Trophoblast cell (in vitro differentiated cells and primary cell): Measurements from ENCODE around the gene TARBP2.

Experiments
- DNase-seq, 2 donors: peaks; one replicate each; pipeline ENCODE4 v3.0.0-alpha.2; 2016
- H2AFZ ChIP-seq: 2 replicates; pipeline ENCODE4 v1.6.1; 2013; ENCODE audit warnings: low read length, moderate library complexity, mild to moderate bottlenecking; ENCODE audit not compliant: insufficient read depth, poor library complexity
- H2AK5ac ChIP-seq: 2 replicates; pipeline ENCODE4 v1.6.1; 2013; ENCODE audit warnings: mild to moderate bottlenecking, low read length
- H2BK120ac ChIP-seq: 2 replicates; pipeline ENCODE4 v1.6.1; 2013; ENCODE audit warnings: low read length, mild to moderate bottlenecking, moderate library complexity; ENCODE audit not compliant: insufficient read depth, poor library complexity
- H2BK12ac ChIP-seq: 2 replicates; pipeline ENCODE4 v1.6.1; 2013; ENCODE audit warnings: mild to moderate bottlenecking, low read length, moderate library complexity
- H2BK5ac ChIP-seq: 2 replicates; pipeline ENCODE4 v1.6.1; 2013; ENCODE audit warnings: low read length, low read depth, moderate library complexity, mild to moderate bottlenecking; ENCODE audit not compliant: poor library complexity
- H3K14ac ChIP-seq: 2 replicates; pipeline ENCODE4 v1.6.1; 2013; ENCODE audit warnings: mild to moderate bottlenecking, low read length
- H3K18ac ChIP-seq: 2 replicates; pipeline ENCODE4 v1.6.1; 2013; ENCODE audit warnings: mild to moderate bottlenecking, low read length
- H3K23ac ChIP-seq: 2 replicates; pipeline ENCODE4 v1.6.1; 2013; ENCODE audit warnings: low read length
- H3K27ac ChIP-seq: 2 replicates; pipeline ENCODE4 v1.5.1; 2013; ENCODE audit warnings: low read depth, mild to moderate bottlenecking, inconsistent platforms, low read length, moderate library complexity
- H3K27me3 ChIP-seq: 2 replicates; pipeline ENCODE4 v1.6.1; 2013; ENCODE audit warnings: inconsistent platforms, mild to moderate bottlenecking, low read length, moderate library complexity; ENCODE audit not compliant: insufficient read depth
- H3K36me3 ChIP-seq, 2 experiments: 1 replicate in 1 of 2; 2 replicates in 1 of 2; pipeline ENCODE4 v1.6.1; 2013; ENCODE audit warnings: low read length in 2 of 2, mild to moderate bottlenecking in 2 of 2, moderate library complexity in 1 of 2; ENCODE audit not compliant: insufficient read depth in 2 of 2, control insufficient read depth in 1 of 2
- H3K4ac ChIP-seq: 2 replicates; pipeline ENCODE4 v1.6.1; 2013; ENCODE audit warnings: low read depth, mild to moderate bottlenecking, low read length, moderate library complexity
- H3K4me1 ChIP-seq, 2 experiments: 1 replicate in 1 of 2; 2 replicates in 1 of 2; pipeline ENCODE4 v1.6.1; 2013; ENCODE audit warnings: low read length in 2 of 2, mild to moderate bottlenecking in 2 of 2, moderate library complexity in 1 of 2; ENCODE audit not compliant: insufficient read depth in 2 of 2, control insufficient read depth in 1 of 2
- H3K4me2 ChIP-seq: 2 replicates; pipeline ENCODE4 v1.6.1; 2013; ENCODE audit warnings: inconsistent platforms, mild to moderate bottlenecking, low read length, moderate library complexity
- H3K4me3 ChIP-seq: 2 replicates; pipeline ENCODE4 v1.5.1; 2013; ENCODE audit warnings: mild to moderate bottlenecking, low read depth, low read length, inconsistent platforms
- H3K79me1 ChIP-seq: one replicate; pipeline ENCODE4 v1.6.1; 2013; ENCODE audit warnings: low read length
- H3K79me2 ChIP-seq: 2 replicates; pipeline ENCODE4 v1.6.1; 2013; ENCODE audit warnings: low read length, mild to moderate bottlenecking; ENCODE audit not compliant: control insufficient read depth, insufficient read depth, poor library complexity
- H3K9ac ChIP-seq: 2 replicates; pipeline ENCODE4 v1.6.1; 2013; ENCODE audit warnings: mild to moderate bottlenecking, low read length
- H3K9me3 ChIP-seq: 2 replicates; pipeline ENCODE4 v1.6.1; 2013; ENCODE audit warnings: low read depth, mild to moderate bottlenecking, control low read depth, inconsistent platforms, low read length; ENCODE audit not compliant: insufficient read depth
- H4K12ac ChIP-seq: 2 replicates; pipeline ENCODE4 v1.6.1; 2013; ENCODE audit warnings: low read depth, mild to moderate bottlenecking, low read length, moderate library complexity
- H4K8ac ChIP-seq: 2 replicates; pipeline ENCODE4 v1.6.1; 2013; ENCODE audit warnings: low read depth, mild to moderate bottlenecking, low read length, moderate library complexity
- H4K91ac ChIP-seq: one replicate; pipeline ENCODE4 v1.6.1; 2013; ENCODE audit warnings: low read depth, mild to moderate bottlenecking, low read length, moderate library complexity
- WGBS: extraction: QIAGEN DNeasy Blood & Tissue Kit; methylation state at CpG from one replicate; pipeline ENCODE4 v1.1.7; 2013; ENCODE audit warnings: missing lambda C conversion rate; ENCODE audit not compliant: insufficient read length, insufficient coverage; ENCODE audit errors: extremely low coverage; 5-methylcytosine and 5-hydroxymethylcytosine counted together

TARBP2 gene

GRCh38 chr12:53532524-53533445, 31.7 kb downstream of the TARBP2 start:
- Histone ChIP-seq H2BK5ac (no peak overlapping the region), H3K4me2 (no peak overlapping the region), H3K79me2 (no peaks in the 10 kb centered on the region), H3K27ac (no peak overlapping the region), H3K18ac (no peak overlapping the region), H2BK12ac (no peak overlapping the region), H3K79me1 (no peaks in the 10 kb centered on the region), H3K27me3 (no peaks in the 10 kb centered on the region), H3K9me3 (no peaks in the 10 kb centered on the region), H4K91ac (no peak overlapping the region), H3K14ac (no peak overlapping the region), H3K23ac (no peak overlapping the region), H2AK5ac (no peak overlapping the region), H3K4ac (no peak overlapping the region), H3K36me3 (peaks cover 23 to 27% of the 10 kb centered on the region in 2 experiments), H3K9ac (no peak overlapping the region), H2AFZ (no peak overlapping the region), H4K12ac (no peak overlapping the region), H2BK120ac (no peak overlapping the region), H3K4me3 (no peak overlapping the region), H4K8ac (no peak overlapping the region), H3K4me1 (no peaks in the 10 kb centered on the region)
- WGBS = no CpG with 5 or more reads among the region's 7 CpGs
- no peak for DNase-seq

GRCh38 chr12:53533471-53533870, 32.4 kb downstream of the TARBP2 start:
- Histone ChIP-seq H3K4me2 (no peak overlapping the region), H3K18ac (no peak overlapping the region), H3K9ac (no peak overlapping the region), H3K79me1 (no peaks in the 10 kb centered on the region), H4K12ac (no peak overlapping the region), H3K4me3 (no peak overlapping the region), H3K9me3 (no peaks in the 10 kb centered on the region), H3K4ac (no peak overlapping the region), H3K79me2 (no peaks in the 10 kb centered on the region), H2AFZ (no peak overlapping the region), H2BK12ac (no peak overlapping the region), H3K4me1 (peaks cover 0 to 3% of the 10 kb centered on the region in 2 experiments), H3K14ac (no peak overlapping the region), H4K8ac (no peak overlapping the region), H3K27me3 (no peaks in the 10 kb centered on the region), H2BK5ac (no peak overlapping the region), H4K91ac (no peak overlapping the region), H2BK120ac (no peak overlapping the region), H3K23ac (no peak overlapping the region), H3K36me3 (peaks cover 22 to 27% of the 10 kb centered on the region in 2 experiments), H2AK5ac (no peak overlapping the region), H3K27ac (no peak overlapping the region)
- peak in 1 of 2 donors; percentile 4 for DNase-seq
- WGBS = no CpG with 5 or more reads among the region's 2 CpGs

DNA sequence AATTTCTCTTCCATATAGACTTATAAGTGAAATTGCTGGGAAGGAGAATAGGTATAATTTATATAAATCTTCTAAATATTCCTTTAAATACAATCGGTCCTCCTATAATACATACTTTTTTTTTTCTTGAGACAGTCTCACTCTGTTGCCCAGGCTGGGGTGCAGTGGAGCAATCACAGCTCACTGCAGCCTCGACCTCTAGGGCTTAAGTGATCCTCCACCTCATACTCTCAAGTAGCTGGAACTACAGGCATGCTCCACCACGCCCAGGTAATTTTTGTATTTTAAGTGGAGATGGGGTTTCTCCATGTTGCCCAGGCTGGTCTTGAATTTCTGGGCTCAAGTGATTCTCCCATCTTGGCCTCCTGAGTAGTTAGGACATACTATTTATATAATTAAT, 35.9 kb downstream of the TARBP2 start:
- Histone ChIP-seq H3K27ac (no peak overlapping the region), H4K91ac (no peak overlapping the region), H4K8ac (no peak overlapping the region), H3K4me2 (no peak overlapping the region), H3K4ac (no peak overlapping the region), H3K14ac (no peak overlapping the region), H3K9ac (no peak overlapping the region), H3K4me3 (no peak overlapping the region), H3K79me2 (no peaks in the 10 kb centered on the region), H3K9me3 (no peaks in the 10 kb centered on the region), H3K36me3 (peaks cover 15 to 27% of the 10 kb centered on the region in 2 experiments), H2BK5ac (no peak overlapping the region), H3K27me3 (no peaks in the 10 kb centered on the region), H3K79me1 (no peaks in the 10 kb centered on the region), H4K12ac (no peak overlapping the region), H2BK120ac (no peak overlapping the region), H3K4me1 (peaks cover 0 to 3% of the 10 kb centered on the region in 2 experiments), H2AK5ac (no peak overlapping the region), H2AFZ (no peak overlapping the region), H3K18ac (no peak overlapping the region), H2BK12ac (no peak overlapping the region), H3K23ac (no peak overlapping the region)
- no peak for DNase-seq
- no CpG with 5 or more reads among the region's 3 CpGs for WGBS

DNA sequence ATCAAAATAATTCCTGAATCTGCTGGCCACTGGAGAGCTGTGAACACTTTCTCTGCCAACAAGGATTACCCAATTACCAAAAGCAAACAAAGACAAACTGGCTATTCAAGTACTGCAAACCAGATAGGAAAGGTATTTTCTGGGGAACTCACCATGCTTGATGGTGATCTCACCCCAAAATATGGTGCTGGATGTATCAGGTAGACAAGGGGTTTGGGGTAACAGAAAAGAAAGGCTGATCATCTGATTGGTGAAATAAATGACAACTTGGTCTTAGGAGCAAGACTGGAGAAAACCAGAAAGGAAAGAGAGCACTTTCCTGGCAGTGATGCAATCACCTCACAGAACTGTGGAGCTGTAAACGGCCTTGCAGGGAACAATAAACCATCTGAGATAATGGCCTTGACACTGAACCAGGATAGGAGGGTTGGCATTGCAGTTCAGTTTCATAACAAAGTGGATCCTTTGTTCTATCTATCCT, 37.2 kb downstream of the TARBP2 start:
- H3K79me1 ChIP-seq = no peaks in the 10 kb centered on the region
- no peak overlapping the region for H3K9ac ChIP-seq
- H3K4me3 ChIP-seq = no peak overlapping the region
- no peak overlapping the region for H2BK12ac ChIP-seq
- H3K9me3 ChIP-seq = no peaks in the 10 kb centered on the region
- no peak overlapping the region for H4K12ac ChIP-seq
- no peak overlapping the region for H2AFZ ChIP-seq
- no CpG with 5 or more reads among the region's 1 CpG for WGBS
- no peak overlapping the region for H2AK5ac ChIP-seq
- H3K4ac ChIP-seq = no peak overlapping the region
- peaks cover 8 to 18% of the 10 kb centered on the region in 2 experiments for H3K36me3 ChIP-seq
- no peak overlapping the region for H3K14ac ChIP-seq
- no peak overlapping the region for H4K8ac ChIP-seq
- H2BK120ac ChIP-seq = no peak overlapping the region
- no peak overlapping the region for H2BK5ac ChIP-seq
- H3K27me3 ChIP-seq = no peaks in the 10 kb centered on the region
- peaks cover 0 to 3% of the 10 kb centered on the region in 2 experiments for H3K4me1 ChIP-seq
- no peak overlapping the region for H3K18ac ChIP-seq
- peak; percentile 17 to 59 for DNase-seq
- no peak overlapping the region for H3K23ac ChIP-seq
- no peak overlapping the region for H3K4me2 ChIP-seq
- H3K27ac ChIP-seq = no peak overlapping the region
- H3K79me2 ChIP-seq = no peaks in the 10 kb centered on the region
- H4K91ac ChIP-seq = no peak overlapping the region
